Measurements from ENCODE around the gene LRBA.

GRCh38 chr4:150664935-150665334 is 350.1 kb downstream of the LRBA start:
- TF ChIP-seq CTCF (conservative IDR thresholded peaks at IDR 0.05 in 1 of 2, IDR thresholded peaks at IDR 0.05 in 1 of 2; ENCODE audit: low read depth in 1 of 2, low read length in 2 of 2) (no peak), EZH2 (IDR thresholded peaks at IDR 0.05; ENCODE audit: low read length, missing control alignments) (no peak)

All from fibroblast of lung (primary cell).